H1 (cell line): Measurements from ENCODE around the gene TNS1. TPM values are rescaled to one million over a fixed set of nuclear protein-coding genes. Genes with fewer than 3 reads are reported as not detected.

ENCODE experiments used
- CTCF ChIA-PET: fragments of 300-600 bp; sonication (Branson Sonifier 250); formaldehyde crosslinking; loops from one replicate; lab custom pipeline; 2021; ENCODE audit not compliant: partially characterized antibody; lab: Charles Lee
- POLR2A ChIA-PET: fragments of 300-600 bp; sonication (Branson Sonifier 250); formaldehyde crosslinking; loops from one replicate; lab custom pipeline; 2021; ENCODE audit warnings: inconsistent platforms; ENCODE audit not compliant: partially characterized antibody; lab: Charles Lee
- DNase-seq, 2 experiments: peaks; one replicate each; pipeline versions ENCODE4 v3.0.0 to v3.0.0-alpha.2; 2010 to 2022; ENCODE audit warnings: low spot score in 2 of 2, low read depth in 1 of 2, mixed read lengths in 1 of 2
- FAIRE-seq: peaks from 2 replicates; lab custom pipeline; 2011; peaks lifted over from hg19 to GRCh38; lab: Jason Lieb, UNC
- H2AFZ ChIP-seq: 2 replicates; pipeline ENCODE4 v1.8.1; 2012; ENCODE audit warnings: low read length, inconsistent platforms
- H2AK5ac ChIP-seq: 2 replicates; pipeline ENCODE4 v1.6.1; 2013; ENCODE audit warnings: low read depth, low read length
- H2BK120ac ChIP-seq: replicated peaks from 2 replicates; pipeline ENCODE3; 2013; ENCODE audit warnings: low read depth, low read length, inconsistent platforms
- H2BK12ac ChIP-seq: 2 replicates; pipeline ENCODE4 v1.6.1; 2013; ENCODE audit warnings: low read depth, low read length
- H2BK15ac ChIP-seq: 2 replicates; pipeline ENCODE4 v1.6.1; 2013; ENCODE audit warnings: low read length
- H2BK20ac ChIP-seq: 2 replicates; pipeline ENCODE4 v1.6.1; 2013; ENCODE audit warnings: low read length
- H2BK5ac ChIP-seq: 2 replicates; pipeline ENCODE4 v1.6.1; 2013; ENCODE audit warnings: low read depth, low read length
- H3K14ac ChIP-seq: 2 replicates; pipeline ENCODE4 v1.6.1; 2013; ENCODE audit warnings: inconsistent platforms; ENCODE audit not compliant: insufficient read length
- H3K18ac ChIP-seq: 2 replicates; pipeline ENCODE4 v1.6.1; 2013; ENCODE audit warnings: low read length; ENCODE audit errors: extremely low read depth
- H3K23ac ChIP-seq: 2 replicates; pipeline ENCODE4 v1.6.1; 2013; ENCODE audit warnings: inconsistent platforms; ENCODE audit not compliant: insufficient read length
- H3K23me2 ChIP-seq: 2 replicates; pipeline ENCODE4 v1.6.1; 2013; ENCODE audit warnings: low read depth, low read length
- H3K27ac ChIP-seq: 2 replicates; pipeline ENCODE4 v1.6.1; 2011; ENCODE audit warnings: low read depth, low read length, inconsistent platforms
- H3K27me3 ChIP-seq, 4 experiments: replicated peaks in 1 of 4; 1 replicate in 1 of 4; 2 replicates in 3 of 4; pipeline versions ENCODE4 v1.6.1 to v1.8.1; 2011 to 2013; ENCODE audit warnings: low read length in 3 of 4, mild to moderate bottlenecking in 3 of 4, inconsistent platforms in 2 of 4, mixed read lengths in 2 of 4, moderate library complexity in 1 of 4; ENCODE audit not compliant: control insufficient read depth in 3 of 4, insufficient read depth in 3 of 4; ENCODE audit errors: extremely low read depth in 1 of 4
- H3K36me3 ChIP-seq, 4 experiments: 2 replicates each; pipeline versions ENCODE4 v1.6.1 to v1.8.1; 2011 to 2013; ENCODE audit warnings: mild to moderate bottlenecking in 4 of 4, low read length in 3 of 4, moderate library complexity in 2 of 4, control low read depth in 1 of 4, inconsistent platforms in 1 of 4; ENCODE audit not compliant: insufficient read depth in 4 of 4, control insufficient read depth in 2 of 4
- H3K4ac ChIP-seq: replicated peaks from 2 replicates; pipeline ENCODE3; 2013; ENCODE audit warnings: low read length, low read depth, mixed read lengths, inconsistent platforms; ENCODE audit not compliant: insufficient read length
- H3K4me1 ChIP-seq, 4 experiments: replicated peaks in 1 of 4; 1 replicate in 1 of 4; 2 replicates in 3 of 4; pipeline versions ENCODE4 v1.6.1 to v1.8.1; 2011 to 2013; ENCODE audit warnings: low read length in 3 of 4, inconsistent platforms in 2 of 4, mixed read lengths in 1 of 4; ENCODE audit not compliant: insufficient read depth in 4 of 4, control insufficient read depth in 3 of 4
- H3K4me2 ChIP-seq, 2 experiments: 2 replicates each; pipeline versions ENCODE4 v1.6.1 to v1.8.1; 2011 to 2013; ENCODE audit warnings: low read depth in 2 of 2, low read length in 2 of 2, control low read depth in 1 of 2, inconsistent platforms in 1 of 2, mild to moderate bottlenecking in 1 of 2; ENCODE audit not compliant: insufficient read depth in 1 of 2
- H3K4me3 ChIP-seq, 4 experiments: fragments of 200-600, 300-600 bp in 1 of 4; sonication (generic), shearing (Covaris generic), sonication (Bioruptor Twin) in 1 of 4; 2 replicates each; pipeline versions ENCODE4 v1.5.1 to v1.8.1; 2011 to 2016; ENCODE audit warnings: low read length in 4 of 4, low read depth in 3 of 4, control low read depth in 2 of 4, inconsistent platforms in 2 of 4, mild to moderate bottlenecking in 2 of 4, mixed read lengths in 1 of 4, moderate library complexity in 1 of 4; ENCODE audit not compliant: insufficient read depth in 2 of 4; ENCODE audit errors: extremely low read depth in 1 of 4
- H3K56ac ChIP-seq: replicated peaks from 2 replicates; pipeline ENCODE3; 2013; ENCODE audit warnings: low read depth, mild to moderate bottlenecking, mixed read lengths, low read length, inconsistent platforms; ENCODE audit not compliant: insufficient read length
- H3K79me1 ChIP-seq: 2 replicates; pipeline ENCODE4 v1.6.1; 2013; ENCODE audit warnings: low read depth, low read length, control low read depth
- H3K79me2 ChIP-seq, 2 experiments: 2 replicates each; pipeline versions ENCODE4 v1.6.1 to v1.8.1; 2012 to 2013; ENCODE audit warnings: low read length in 2 of 2, mild to moderate bottlenecking in 2 of 2, inconsistent platforms in 1 of 2; ENCODE audit not compliant: insufficient read depth in 2 of 2, control insufficient read depth in 1 of 2
- H3K9ac ChIP-seq, 4 experiments: replicated peaks in 1 of 4; 1 replicate in 1 of 4; 2 replicates in 3 of 4; pipeline versions ENCODE4 v1.6.1 to v1.8.1; 2011 to 2013; ENCODE audit warnings: low read depth in 3 of 4, low read length in 3 of 4, control low read depth in 2 of 4, mild to moderate bottlenecking in 2 of 4, moderate library complexity in 2 of 4, inconsistent platforms in 1 of 4; ENCODE audit errors: extremely low read depth in 1 of 4
- H3K9me3 ChIP-seq, 2 experiments: 2 replicates each; pipeline versions ENCODE4 v1.6.1 to v1.8.1; 2012 to 2013; ENCODE audit warnings: mild to moderate bottlenecking in 2 of 2, moderate library complexity in 2 of 2, control low read depth in 1 of 2, inconsistent platforms in 1 of 2, low read depth in 1 of 2, low read length in 1 of 2, mixed read lengths in 1 of 2; ENCODE audit not compliant: insufficient read depth in 2 of 2
- H4K20me1 ChIP-seq, 2 experiments: replicated peaks in 1 of 2; 2 replicates each; pipeline versions ENCODE3 to v1.8.1; 2011 to 2013; ENCODE audit warnings: inconsistent platforms in 2 of 2, low read length in 2 of 2, mild to moderate bottlenecking in 1 of 2; ENCODE audit not compliant: insufficient read depth in 2 of 2, control insufficient read depth in 1 of 2
- H4K5ac ChIP-seq: 2 replicates; pipeline ENCODE4 v1.6.1; 2013; ENCODE audit warnings: low read length, low read depth, mixed read lengths, inconsistent platforms; ENCODE audit not compliant: insufficient read length
- H4K8ac ChIP-seq: 2 replicates; pipeline ENCODE4 v1.8.0; 2013; ENCODE audit warnings: mild to moderate bottlenecking, moderate library complexity, low read length, inconsistent platforms; ENCODE audit not compliant: insufficient read depth; ENCODE audit errors: extremely low read depth
- H4K91ac ChIP-seq: replicated peaks from 2 replicates; pipeline ENCODE3; 2013; ENCODE audit warnings: low read length, mixed read lengths, inconsistent platforms; ENCODE audit not compliant: insufficient read length
- ASH2L ChIP-seq: fragments of 200-600, 300-600 bp; sonication (generic); IDR thresholded peaks from one replicate; pipeline ENCODE4 v1.7.1; 2017; ENCODE audit warnings: low read length
- CHD2 ChIP-seq: IDR thresholded peaks from 2 replicates; pipeline ENCODE4 v1.6.1; 2012; ENCODE audit warnings: low read length, improper control_type of control experiment
- GTF2F1 ChIP-seq: IDR thresholded peaks from 2 replicates; pipeline ENCODE4 v1.6.1; 2012; ENCODE audit warnings: low read depth, low read length, improper control_type of control experiment, borderline replicate concordance
- JUN ChIP-seq: IDR thresholded peaks from 2 replicates; pipeline ENCODE4 v1.6.1; 2011; ENCODE audit warnings: low read depth, mild to moderate bottlenecking, improper control_type of control experiment, low read length
- PHF8 ChIP-seq: fragments of 200-600 bp; sonication (generic); conservative IDR thresholded peaks from 2 replicates; pipeline ENCODE4 v1.7.1; 2012; ENCODE audit warnings: low read depth, mild to moderate bottlenecking, inconsistent platforms, low read length, moderate library complexity
- RXRA ChIP-seq: IDR thresholded peaks from 2 replicates; pipeline ENCODE4 v1.6.1; 2011; ENCODE audit warnings: low read depth, mild to moderate bottlenecking, low read length, moderate library complexity; ENCODE audit not compliant: insufficient read depth
- SIRT6 ChIP-seq: IDR thresholded peaks from one replicate; pipeline ENCODE4 v1.7.1; 2012; ENCODE audit warnings: low read length, inconsistent platforms
- SP1 ChIP-seq: IDR thresholded peaks from 2 replicates; pipeline ENCODE4 v1.6.1; 2011; ENCODE audit warnings: low read depth, low read length
- SP2 ChIP-seq: IDR thresholded peaks from 2 replicates; pipeline ENCODE4 v1.6.1; 2012; ENCODE audit warnings: mild to moderate bottlenecking, low read length, inconsistent platforms
- SP4 ChIP-seq: IDR thresholded peaks from 2 replicates; pipeline ENCODE4 v1.6.1; 2012; ENCODE audit warnings: low read length, inconsistent platforms
- TBP ChIP-seq: IDR thresholded peaks from 2 replicates; pipeline ENCODE4 v1.6.1; 2011; ENCODE audit warnings: low read depth, low read length, improper control_type of control experiment
- TEAD4 ChIP-seq: IDR thresholded peaks from 2 replicates; pipeline ENCODE4 v1.6.1; 2012; ENCODE audit warnings: low read depth, low read length, inconsistent platforms, mixed read lengths
- WGBS, 2 experiments: shearing (Covaris generic) in 1 of 2; methylation state at CpG; one replicate each; pipeline versions ENCODE4 v1.1.6 to v1.1.7; 2013 to 2015; ENCODE audit warnings: low lambda C conversion rate in 2 of 2, mixed read lengths in 2 of 2, inconsistent platforms in 1 of 2, low coverage in 1 of 2, missing lambda C conversion rate in 1 of 2; ENCODE audit not compliant: insufficient replicate concordance in 2 of 2, insufficient coverage in 1 of 2, insufficient read length in 1 of 2; ENCODE audit errors: extremely low coverage in 1 of 2, missing lambda C conversion rate in 1 of 2; 5-methylcytosine and 5-hydroxymethylcytosine counted together
- polyA plus RNA-seq, 7 experiments: library from polyadenylated mRNA; depleted of rRNA in 3 of 7; stranded (reverse) in 5 of 7; unstranded in 2 of 7; fragments of >200 nt in 5 of 7; fragments of 200-250 nt in 2 of 7; gene quantifications; 1 replicate in 5 of 7; 2 replicates in 1 of 7; 4 replicates in 1 of 7; pipeline versions ENCODE4 v1.2.1 to v1.2.3, GENCODE V29; 2011 to 2013; ENCODE audit warnings: missing spikeins in 2 of 7, mixed read lengths in 2 of 7
- total RNA-seq: library from RNA; stranded (reverse); fragmentation: NEBNext Ultra II Directional; extraction: Animal tissue kit (Norgen Biotek cat#: 25700); gene quantifications from 2 replicates; pipeline ENCODE4 v1.2.1, GENCODE V29; 2021
- TF ChIP-seq, protein P1 (sequence below): IDR thresholded peaks from 2 replicates; pipeline ENCODE4 v1.6.1; 2012; ENCODE audit warnings: inconsistent platforms
- TF ChIP-seq, protein P2 (sequence below): IDR thresholded peaks from 2 replicates; pipeline ENCODE4 v1.6.1; 2012; ENCODE audit warnings: low read length, inconsistent platforms

TNS1 gene
- total and polyA plus RNA-seq, 2 of the 8 experiments (the other 6 are each of a cell fraction or from before 2014, with no cell fraction given) = 1.5 to 5.1 TPM

DNA sequence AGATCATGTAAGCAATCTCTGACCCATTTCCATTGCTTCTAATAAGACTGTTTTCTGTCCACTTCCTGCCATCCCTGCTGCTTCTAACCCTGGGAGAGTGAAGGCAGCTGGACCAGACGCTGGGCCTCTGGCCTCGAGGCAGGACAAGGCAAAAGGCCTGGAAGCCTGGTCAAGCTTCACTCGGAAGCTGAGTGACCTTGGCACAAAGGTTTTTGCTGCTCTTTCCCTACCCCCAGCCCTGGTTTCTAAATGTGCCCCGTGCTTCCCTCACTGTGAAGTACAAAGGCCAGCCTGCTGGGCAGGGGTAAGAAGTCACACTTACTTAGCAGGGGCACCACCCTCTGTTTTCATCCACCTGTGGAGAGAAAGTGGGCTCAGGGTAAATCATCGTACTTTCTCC, 195.0 kb downstream of the TNS1 start:
- Histone ChIP-seq H3K56ac (no peak overlapping the region), H3K23ac (no peak overlapping the region), H4K5ac (no peak overlapping the region), H2BK20ac (no peak overlapping the region), H3K9me3 (no peaks in the 10 kb centered on the region), H4K91ac (no peak overlapping the region), H3K36me3 (no peaks in the 10 kb centered on the region), H3K4me3 (no peak overlapping the region), H2BK12ac (no peak overlapping the region), H3K4ac (no peak overlapping the region), H2BK15ac (no peak overlapping the region), H3K79me2 (no peaks in the 10 kb centered on the region), H3K18ac (no peak overlapping the region), H2BK120ac (no peak overlapping the region), H3K27ac (no peak overlapping the region), H2AFZ (no peak overlapping the region), H3K14ac (no peak overlapping the region), H3K4me2 (no peak overlapping the region), H4K20me1 (peaks cover 0 to 5% of the 10 kb centered on the region in 2 experiments), H3K23me2 (peaks cover 10% of the 10 kb centered on the region), H2BK5ac (no peak overlapping the region), H2AK5ac (no peak overlapping the region), H3K27me3 (no peaks in the 10 kb centered on the region), H3K9ac (no peak overlapping the region), H4K8ac (no peak overlapping the region), H3K79me1 (no peaks in the 10 kb centered on the region; the same call in 1 of the 2 replicates), H3K4me1 (no peaks in the 10 kb centered on the region)
- WGBS, 2 experiments = 75% methylated on average over 4 of the region's 5 CpGs; no CpG with 5 or more reads in 1 of the 2 experiments
- no peak for DNase-seq
- CTCF ChIA-PET = interaction anchor here (1.8 to 30.4 kb wide), 5 partner anchors 12 to 92 kb away, joined by 8 to 759 read pairs (median 18); no protein-coding TSS in a partner anchor
- FAIRE-seq = no peak
- TF ChIP-seq GTF2F1 = no peak
- TF ChIP-seq, protein P1, sequence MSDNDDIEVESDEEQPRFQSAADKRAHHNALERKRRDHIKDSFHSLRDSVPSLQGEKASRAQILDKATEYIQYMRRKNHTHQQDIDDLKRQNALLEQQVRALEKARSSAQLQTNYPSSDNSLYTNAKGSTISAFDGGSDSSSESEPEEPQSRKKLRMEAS = no peak
- TF ChIP-seq, protein P2, sequence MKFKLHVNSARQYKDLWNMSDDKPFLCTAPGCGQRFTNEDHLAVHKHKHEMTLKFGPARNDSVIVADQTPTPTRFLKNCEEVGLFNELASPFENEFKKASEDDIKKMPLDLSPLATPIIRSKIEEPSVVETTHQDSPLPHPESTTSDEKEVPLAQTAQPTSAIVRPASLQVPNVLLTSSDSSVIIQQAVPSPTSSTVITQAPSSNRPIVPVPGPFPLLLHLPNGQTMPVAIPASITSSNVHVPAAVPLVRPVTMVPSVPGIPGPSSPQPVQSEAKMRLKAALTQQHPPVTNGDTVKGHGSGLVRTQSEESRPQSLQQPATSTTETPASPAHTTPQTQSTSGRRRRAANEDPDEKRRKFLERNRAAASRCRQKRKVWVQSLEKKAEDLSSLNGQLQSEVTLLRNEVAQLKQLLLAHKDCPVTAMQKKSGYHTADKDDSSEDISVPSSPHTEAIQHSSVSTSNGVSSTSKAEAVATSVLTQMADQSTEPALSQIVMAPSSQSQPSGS = no peak
- no peak for TF ChIP-seq SIRT6
- TF ChIP-seq SP1 = no peak
- no peak for TF ChIP-seq ASH2L
- no peak for TF ChIP-seq SP4
- no peak for TF ChIP-seq SP2
- no peak for TF ChIP-seq RXRA
- TF ChIP-seq TBP = no peak
- TF ChIP-seq PHF8 = no peak
- TF ChIP-seq CHD2 = no peak
- TF ChIP-seq JUN = no peak
- TF ChIP-seq TEAD4 = no peak
- POLR2A ChIA-PET = no interaction called here
